ENCODE data around the gene ABCG2. TPM values are rescaled to one million over a fixed set of nuclear protein-coding genes. Genes with fewer than 3 reads are reported as not detected.

ABCG2 gene
- total and polyA plus RNA-seq, 2 of the 8 experiments (the other 6 are each of a cell fraction or from before 2014, with no cell fraction given): 2.4 to 4.6 TPM

DNA sequence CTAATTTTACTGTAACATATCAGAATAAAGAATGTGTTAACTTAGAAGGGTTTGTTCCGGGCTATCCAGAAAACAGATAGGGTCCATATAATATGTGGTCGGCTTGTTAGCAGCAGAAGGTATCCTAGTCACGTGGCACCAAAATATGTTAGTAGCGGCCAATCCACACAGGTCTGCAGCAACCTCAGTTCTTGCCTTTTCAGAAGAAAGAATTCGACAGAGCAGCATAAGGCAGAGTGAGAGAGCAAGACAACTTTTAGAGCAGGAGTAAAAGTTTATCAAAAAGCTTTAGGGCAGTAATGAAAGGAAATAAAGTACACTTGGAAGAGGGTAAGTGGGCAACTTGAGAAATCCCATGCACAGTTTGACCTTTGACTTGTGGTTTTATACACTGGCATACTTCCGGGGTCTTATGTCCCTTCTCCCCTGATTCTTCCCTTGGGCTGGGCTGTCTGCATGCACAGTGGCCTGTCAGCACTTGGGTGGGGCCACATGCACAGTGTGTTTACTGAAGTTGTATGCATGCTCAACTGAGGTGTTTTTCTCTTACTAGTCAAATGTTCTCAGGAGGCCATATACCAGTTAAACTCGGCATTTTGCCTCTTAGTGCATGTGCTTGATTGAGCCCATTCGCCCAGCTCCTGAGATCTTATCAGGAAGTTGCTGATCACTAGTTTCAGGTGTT lies 37.0 kb upstream of the ABCG2 start (continued):
- TF ChIP-seq, protein P1, sequence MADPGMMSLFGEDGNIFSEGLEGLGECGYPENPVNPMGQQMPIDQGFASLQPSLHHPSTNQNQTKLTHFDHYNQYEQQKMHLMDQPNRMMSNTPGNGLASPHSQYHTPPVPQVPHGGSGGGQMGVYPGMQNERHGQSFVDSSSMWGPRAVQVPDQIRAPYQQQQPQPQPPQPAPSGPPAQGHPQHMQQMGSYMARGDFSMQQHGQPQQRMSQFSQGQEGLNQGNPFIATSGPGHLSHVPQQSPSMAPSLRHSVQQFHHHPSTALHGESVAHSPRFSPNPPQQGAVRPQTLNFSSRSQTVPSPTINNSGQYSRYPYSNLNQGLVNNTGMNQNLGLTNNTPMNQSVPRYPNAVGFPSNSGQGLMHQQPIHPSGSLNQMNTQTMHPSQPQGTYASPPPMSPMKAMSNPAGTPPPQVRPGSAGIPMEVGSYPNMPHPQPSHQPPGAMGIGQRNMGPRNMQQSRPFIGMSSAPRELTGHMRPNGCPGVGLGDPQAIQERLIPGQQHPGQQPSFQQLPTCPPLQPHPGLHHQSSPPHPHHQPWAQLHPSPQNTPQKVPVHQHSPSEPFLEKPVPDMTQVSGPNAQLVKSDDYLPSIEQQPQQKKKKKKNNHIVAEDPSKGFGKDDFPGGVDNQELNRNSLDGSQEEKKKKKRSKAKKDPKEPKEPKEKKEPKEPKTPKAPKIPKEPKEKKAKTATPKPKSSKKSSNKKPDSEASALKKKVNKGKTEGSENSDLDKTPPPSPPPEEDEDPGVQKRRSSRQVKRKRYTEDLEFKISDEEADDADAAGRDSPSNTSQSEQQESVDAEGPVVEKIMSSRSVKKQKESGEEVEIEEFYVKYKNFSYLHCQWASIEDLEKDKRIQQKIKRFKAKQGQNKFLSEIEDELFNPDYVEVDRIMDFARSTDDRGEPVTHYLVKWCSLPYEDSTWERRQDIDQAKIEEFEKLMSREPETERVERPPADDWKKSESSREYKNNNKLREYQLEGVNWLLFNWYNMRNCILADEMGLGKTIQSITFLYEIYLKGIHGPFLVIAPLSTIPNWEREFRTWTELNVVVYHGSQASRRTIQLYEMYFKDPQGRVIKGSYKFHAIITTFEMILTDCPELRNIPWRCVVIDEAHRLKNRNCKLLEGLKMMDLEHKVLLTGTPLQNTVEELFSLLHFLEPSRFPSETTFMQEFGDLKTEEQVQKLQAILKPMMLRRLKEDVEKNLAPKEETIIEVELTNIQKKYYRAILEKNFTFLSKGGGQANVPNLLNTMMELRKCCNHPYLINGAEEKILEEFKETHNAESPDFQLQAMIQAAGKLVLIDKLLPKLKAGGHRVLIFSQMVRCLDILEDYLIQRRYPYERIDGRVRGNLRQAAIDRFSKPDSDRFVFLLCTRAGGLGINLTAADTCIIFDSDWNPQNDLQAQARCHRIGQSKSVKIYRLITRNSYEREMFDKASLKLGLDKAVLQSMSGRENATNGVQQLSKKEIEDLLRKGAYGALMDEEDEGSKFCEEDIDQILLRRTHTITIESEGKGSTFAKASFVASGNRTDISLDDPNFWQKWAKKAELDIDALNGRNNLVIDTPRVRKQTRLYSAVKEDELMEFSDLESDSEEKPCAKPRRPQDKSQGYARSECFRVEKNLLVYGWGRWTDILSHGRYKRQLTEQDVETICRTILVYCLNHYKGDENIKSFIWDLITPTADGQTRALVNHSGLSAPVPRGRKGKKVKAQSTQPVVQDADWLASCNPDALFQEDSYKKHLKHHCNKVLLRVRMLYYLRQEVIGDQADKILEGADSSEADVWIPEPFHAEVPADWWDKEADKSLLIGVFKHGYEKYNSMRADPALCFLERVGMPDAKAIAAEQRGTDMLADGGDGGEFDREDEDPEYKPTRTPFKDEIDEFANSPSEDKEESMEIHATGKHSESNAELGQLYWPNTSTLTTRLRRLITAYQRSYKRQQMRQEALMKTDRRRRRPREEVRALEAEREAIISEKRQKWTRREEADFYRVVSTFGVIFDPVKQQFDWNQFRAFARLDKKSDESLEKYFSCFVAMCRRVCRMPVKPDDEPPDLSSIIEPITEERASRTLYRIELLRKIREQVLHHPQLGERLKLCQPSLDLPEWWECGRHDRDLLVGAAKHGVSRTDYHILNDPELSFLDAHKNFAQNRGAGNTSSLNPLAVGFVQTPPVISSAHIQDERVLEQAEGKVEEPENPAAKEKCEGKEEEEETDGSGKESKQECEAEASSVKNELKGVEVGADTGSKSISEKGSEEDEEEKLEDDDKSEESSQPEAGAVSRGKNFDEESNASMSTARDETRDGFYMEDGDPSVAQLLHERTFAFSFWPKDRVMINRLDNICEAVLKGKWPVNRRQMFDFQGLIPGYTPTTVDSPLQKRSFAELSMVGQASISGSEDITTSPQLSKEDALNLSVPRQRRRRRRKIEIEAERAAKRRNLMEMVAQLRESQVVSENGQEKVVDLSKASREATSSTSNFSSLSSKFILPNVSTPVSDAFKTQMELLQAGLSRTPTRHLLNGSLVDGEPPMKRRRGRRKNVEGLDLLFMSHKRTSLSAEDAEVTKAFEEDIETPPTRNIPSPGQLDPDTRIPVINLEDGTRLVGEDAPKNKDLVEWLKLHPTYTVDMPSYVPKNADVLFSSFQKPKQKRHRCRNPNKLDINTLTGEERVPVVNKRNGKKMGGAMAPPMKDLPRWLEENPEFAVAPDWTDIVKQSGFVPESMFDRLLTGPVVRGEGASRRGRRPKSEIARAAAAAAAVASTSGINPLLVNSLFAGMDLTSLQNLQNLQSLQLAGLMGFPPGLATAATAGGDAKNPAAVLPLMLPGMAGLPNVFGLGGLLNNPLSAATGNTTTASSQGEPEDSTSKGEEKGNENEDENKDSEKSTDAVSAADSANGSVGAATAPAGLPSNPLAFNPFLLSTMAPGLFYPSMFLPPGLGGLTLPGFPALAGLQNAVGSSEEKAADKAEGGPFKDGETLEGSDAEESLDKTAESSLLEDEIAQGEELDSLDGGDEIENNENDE (IDR thresholded peaks at IDR 0.05; ENCODE audit: insufficient replicate concordance, low read length): no peak
- no peak for TF ChIP-seq CHD2 (IDR thresholded peaks at IDR 0.05; ENCODE audit: low read length)
- no peak for TF ChIP-seq RFX5 (IDR thresholded peaks at IDR 0.05; ENCODE audit: borderline replicate concordance, low read depth, low read length)
- no peak for TF ChIP-seq SIRT6 (IDR thresholded peaks at IDR 0.05; ENCODE audit: low read length)
- TF ChIP-seq HDAC6 (IDR thresholded peaks at IDR 0.05; ENCODE audit: low read depth, low read length): no peak
- no peak for TF ChIP-seq PHF8 (conservative IDR thresholded peaks at IDR 0.05; ENCODE audit: low read depth, low read length)
- no peak for TF ChIP-seq SRF (IDR thresholded peaks at IDR 0.05; ENCODE audit: low read depth, low read length)
- no peak for TF ChIP-seq POLR2AphosphoS5 (IDR thresholded peaks at IDR 0.05; ENCODE audit: low read depth, low read length)
- no peak for TF ChIP-seq MAFK (IDR thresholded peaks at IDR 0.05; ENCODE audit: low read depth, low read length)
- TF ChIP-seq ASH2L (IDR thresholded peaks at IDR 0.05; ENCODE audit: low read length): no peak
- no peak for TF ChIP-seq SP4 (IDR thresholded peaks at IDR 0.05; ENCODE audit: low read length)
- TF ChIP-seq GABPA (IDR thresholded peaks at IDR 0.05; ENCODE audit: borderline replicate concordance, insufficient read depth, low read length): no peak
